Colonic mucosa (tissue), 4 donors: ENCODE results near the gene DAZAP2. TPM values are rescaled to one million over a fixed set of nuclear protein-coding genes. Genes with fewer than 3 reads are reported as not detected.
"Not testable (repeated sequence)": the region's sequence is repeated elsewhere in the genome, so short reads cannot be mapped to it uniquely, and the experiment has no call there.

Source experiments
- DNase-seq: peaks from one replicate; pipeline ENCODE4 v3.0.0-alpha.2; 2020
- H3K27ac ChIP-seq: fragments of 200-600 bp; one replicate; pipeline ENCODE4 v1.8.0; 2021
- H3K27me3 ChIP-seq: fragments of 200-600 bp; one replicate; pipeline ENCODE4 v1.8.0; 2021
- H3K36me3 ChIP-seq: fragments of 200-600 bp; one replicate; pipeline ENCODE4 v1.8.0; 2021
- H3K4me1 ChIP-seq: fragments of 200-600 bp; one replicate; pipeline ENCODE4 v1.8.0; 2021; ENCODE audit warnings: mild to moderate bottlenecking
- H3K4me3 ChIP-seq: fragments of 200-600 bp; one replicate; pipeline ENCODE4 v1.8.0; 2021
- H3K9ac ChIP-seq, 2 donors: one replicate each; pipeline ENCODE4 v1.7.0; 2013; ENCODE audit warnings: control low read depth in 2 of 2, low read depth in 2 of 2, low read length in 2 of 2
- H3K9me3 ChIP-seq: fragments of 200-600 bp; one replicate; pipeline ENCODE4 v1.8.0; 2021
- intact Hi-C: fragments of 100-400 bp; cut with DNase I; formaldehyde crosslinking; loops from one replicate; pipeline ENCODE4 v1.14.1; 2022
- total RNA-seq, 2 donors: library from RNA; stranded (reverse); fragmentation: NEBNext Ultra II Directional in 1 of 2; extraction: Animal tissue kit (Norgen Biotek cat#: 25700) in 1 of 2; gene quantifications; one replicate each; pipeline ENCODE4 v1.2.1, GENCODE V29; 2021
- TF ChIP-seq, protein P1 (sequence below): fragments of 200-600 bp; IDR thresholded peaks from one replicate; pipeline ENCODE4 v1.8.0; 2022; ENCODE audit warnings: antibody characterized with exemption, mild to moderate bottlenecking
- donor health status: healthy.
- donor health status: DM: no; HTN: no; CAD: no.
- donor health status: DM: no; HTN: no; CAD: no.

DAZAP2 gene
- total RNA-seq, 2 donors from 2014 or later: 220 to 291 TPM

GRCh38 chr12:51224625-51225024 lies 14.0 kb upstream of the DAZAP2 start:
- Histone ChIP-seq H3K9me3 (no peaks in the 10 kb centered on the region), H3K4me1 (no peaks in the 10 kb centered on the region), H3K27ac (no peak overlapping the region), H3K36me3 (no peaks in the 10 kb centered on the region), H3K27me3 (no peaks in the 10 kb centered on the region), H3K4me3 (no peak overlapping the region), H3K9ac (no peak overlapping the region)
- DNase-seq: no peak
- TF ChIP-seq, protein P1, sequence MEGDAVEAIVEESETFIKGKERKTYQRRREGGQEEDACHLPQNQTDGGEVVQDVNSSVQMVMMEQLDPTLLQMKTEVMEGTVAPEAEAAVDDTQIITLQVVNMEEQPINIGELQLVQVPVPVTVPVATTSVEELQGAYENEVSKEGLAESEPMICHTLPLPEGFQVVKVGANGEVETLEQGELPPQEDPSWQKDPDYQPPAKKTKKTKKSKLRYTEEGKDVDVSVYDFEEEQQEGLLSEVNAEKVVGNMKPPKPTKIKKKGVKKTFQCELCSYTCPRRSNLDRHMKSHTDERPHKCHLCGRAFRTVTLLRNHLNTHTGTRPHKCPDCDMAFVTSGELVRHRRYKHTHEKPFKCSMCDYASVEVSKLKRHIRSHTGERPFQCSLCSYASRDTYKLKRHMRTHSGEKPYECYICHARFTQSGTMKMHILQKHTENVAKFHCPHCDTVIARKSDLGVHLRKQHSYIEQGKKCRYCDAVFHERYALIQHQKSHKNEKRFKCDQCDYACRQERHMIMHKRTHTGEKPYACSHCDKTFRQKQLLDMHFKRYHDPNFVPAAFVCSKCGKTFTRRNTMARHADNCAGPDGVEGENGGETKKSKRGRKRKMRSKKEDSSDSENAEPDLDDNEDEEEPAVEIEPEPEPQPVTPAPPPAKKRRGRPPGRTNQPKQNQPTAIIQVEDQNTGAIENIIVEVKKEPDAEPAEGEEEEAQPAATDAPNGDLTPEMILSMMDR: no peak
- intact Hi-C loops: no loop called here

GRCh38 chr12:51225234-51225633 lies 13.4 kb upstream of the DAZAP2 start:
- intact Hi-C loops: no loop called here
- Histone ChIP-seq H3K27me3 (no peaks in the 10 kb centered on the region), H3K27ac (no peak overlapping the region), H3K9me3 (no peaks in the 10 kb centered on the region), H3K36me3 (no peaks in the 10 kb centered on the region), H3K9ac (no peak overlapping the region), H3K4me1 (no peaks in the 10 kb centered on the region), H3K4me3 (no peak overlapping the region)
- no peak for DNase-seq
- TF ChIP-seq, protein P1: no peak

DNA sequence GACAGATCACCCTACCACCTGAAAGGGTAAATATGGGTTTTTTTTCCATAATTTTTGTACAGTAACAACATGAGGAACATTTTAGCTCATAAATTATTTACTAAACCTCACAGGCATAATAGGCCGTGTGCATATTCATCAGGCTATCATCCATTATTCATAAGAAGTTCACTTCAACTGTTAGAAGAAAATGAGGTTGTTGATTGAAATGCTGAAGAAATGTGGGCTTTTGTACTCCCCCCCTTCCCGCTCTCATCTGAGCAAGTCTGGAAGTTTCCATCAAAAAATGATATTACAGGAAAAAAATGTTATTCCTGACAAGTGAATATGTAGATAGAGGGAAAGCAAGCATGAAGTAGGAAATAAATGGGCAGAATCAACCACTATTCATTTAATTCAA lies 12.9 kb upstream of the DAZAP2 start:
- Histone ChIP-seq H3K4me1 (no peaks in the 10 kb centered on the region), H3K27ac (no peak overlapping the region), H3K9ac (no peak overlapping the region), H3K36me3 (no peaks in the 10 kb centered on the region), H3K27me3 (no peaks in the 10 kb centered on the region), H3K9me3 (no peaks in the 10 kb centered on the region), H3K4me3 (no peak overlapping the region)
- intact Hi-C loops: no loop called here
- no peak for DNase-seq
- TF ChIP-seq, protein P1: no peak

GRCh38 chr12:51227112-51227511 lies 11.5 kb upstream of the DAZAP2 start:
- intact Hi-C loops, H3K27me3 ChIP-seq, DNase-seq, H3K9me3 ChIP-seq, H3K4me1 ChIP-seq, H3K36me3 ChIP-seq, H3K4me3 ChIP-seq, H3K27ac ChIP-seq, H3K9ac ChIP-seq: not testable (repeated sequence)

DNA sequence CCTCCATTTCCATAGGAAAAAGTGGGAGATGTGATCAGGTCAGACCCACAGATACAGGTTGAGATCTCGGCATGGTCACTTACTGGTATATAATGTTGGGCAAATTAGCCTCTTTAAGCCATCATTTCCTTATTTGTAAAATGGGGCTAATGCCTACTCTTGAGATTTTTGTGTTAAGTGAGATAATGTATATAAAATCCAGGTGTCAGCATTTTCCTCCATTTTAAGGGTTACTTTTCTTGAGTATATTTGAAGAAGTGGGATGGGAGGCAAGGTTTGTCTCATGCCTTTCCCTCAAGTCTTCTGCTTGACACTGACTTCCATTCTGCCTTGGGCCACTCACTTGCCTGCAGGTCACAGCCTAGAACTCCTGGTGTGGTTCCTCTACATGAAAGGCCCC lies 10.7 kb upstream of the DAZAP2 start:
- no peak for DNase-seq
- H3K36me3 ChIP-seq: no peaks in the 10 kb centered on the region
- no peak overlapping the region for H3K4me3 ChIP-seq
- H3K9me3 ChIP-seq: no peaks in the 10 kb centered on the region
- H3K27ac ChIP-seq: no peak overlapping the region
- H3K4me1 ChIP-seq: no peaks in the 10 kb centered on the region
- no peak overlapping the region for H3K9ac ChIP-seq
- H3K27me3 ChIP-seq: no peaks in the 10 kb centered on the region
- intact Hi-C loops: no loop called here
- TF ChIP-seq, protein P1: no peak

DNA sequence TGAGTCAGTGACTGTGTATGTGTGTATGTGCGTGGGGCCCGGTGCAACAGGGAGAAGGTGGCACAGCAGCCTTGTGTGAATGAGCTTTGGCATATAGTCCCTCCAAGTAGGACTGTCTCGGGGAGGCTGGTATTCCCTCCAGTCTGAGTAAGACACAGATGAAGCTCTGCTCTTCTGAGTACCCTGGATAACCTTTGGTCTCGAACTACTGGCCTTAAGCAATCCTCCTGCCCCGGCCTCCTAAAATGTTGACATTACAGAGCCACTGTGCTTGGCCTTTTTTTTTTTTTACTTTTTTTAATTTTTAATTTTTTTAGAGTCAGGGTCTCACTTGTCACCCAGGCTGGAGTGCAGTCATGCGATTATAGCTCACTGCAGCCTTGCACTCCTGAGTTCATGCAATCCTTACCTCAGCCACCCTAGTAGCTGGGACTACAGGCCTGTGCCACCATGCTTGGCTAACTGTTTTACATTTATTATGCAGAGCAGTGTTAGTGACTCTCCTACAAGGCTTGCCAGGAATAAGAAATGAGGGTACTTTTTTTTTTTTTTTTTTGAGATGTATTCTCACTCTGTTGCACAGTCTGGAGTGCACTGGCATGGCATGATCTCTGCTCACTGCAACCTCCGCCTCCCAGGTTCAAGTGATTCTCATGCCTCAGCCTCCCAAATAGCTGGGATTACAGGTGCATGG lies 9.4 kb upstream of the DAZAP2 start:
- Histone ChIP-seq H3K9ac (no peak overlapping the region), H3K9me3 (no peaks in the 10 kb centered on the region), H3K36me3 (no peaks in the 10 kb centered on the region), H3K27ac (no peak overlapping the region), H3K4me3 (no peak overlapping the region), H3K4me1 (no peaks in the 10 kb centered on the region), H3K27me3 (no peaks in the 10 kb centered on the region)
- DNase-seq: no peak
- intact Hi-C loops: no loop called here
- TF ChIP-seq, protein P1: no peak
